Smooth muscle cell (in vitro differentiated cells): Measurements from ENCODE around the gene ZNF567. TPM values are rescaled to one million over a fixed set of nuclear protein-coding genes. Genes with fewer than 3 reads are reported as not detected.
"Not testable (repeated sequence)": the region's sequence is repeated elsewhere in the genome, so short reads cannot be mapped to it uniquely, and the experiment has no call there.

Experiments
- DNase-seq: peaks from one replicate; lab custom pipeline; 2025; ENCODE audit not compliant: unreplicated experiment; lab: John Stamatoyannopoulos, UW
- H2AFZ ChIP-seq: fragments of 200-600 bp; sonication (generic); 2 replicates; pipeline ENCODE4 v1.6.0; 2016; ENCODE audit warnings: antibody characterized with exemption, low read depth, mild to moderate bottlenecking
- H3F3A ChIP-seq: fragments of 200-600 bp; sonication (generic); 2 replicates; pipeline ENCODE4 v1.6.0; 2017; ENCODE audit warnings: antibody characterized with exemption, low read depth
- H3K27ac ChIP-seq: fragments of 200-600 bp; sonication (generic); 2 replicates; pipeline ENCODE4 v1.5.1; 2016; ENCODE audit warnings: low read depth, mild to moderate bottlenecking
- H3K27me3 ChIP-seq: fragments of 200-600 bp; sonication (generic); 2 replicates; pipeline ENCODE4 v1.6.1; 2016; ENCODE audit warnings: low read depth, mild to moderate bottlenecking
- H3K36me3 ChIP-seq: fragments of 200-600 bp; sonication (generic); 2 replicates; pipeline ENCODE4 v1.5.1; 2016; ENCODE audit warnings: low read depth
- H3K4me1 ChIP-seq: fragments of 200-600 bp; sonication (generic); 2 replicates; pipeline ENCODE4 v1.5.1; 2016; ENCODE audit warnings: low read depth
- H3K4me2 ChIP-seq: fragments of 200-600 bp; sonication (generic); 2 replicates; pipeline ENCODE4 v1.6.0; 2016; ENCODE audit warnings: mild to moderate bottlenecking
- H3K4me3 ChIP-seq: fragments of 200-600 bp; sonication (generic); 2 replicates; pipeline ENCODE4 v1.5.1; 2016; ENCODE audit warnings: mild to moderate bottlenecking
- H3K79me2 ChIP-seq: fragments of 200-600 bp; sonication (generic); 2 replicates; pipeline ENCODE4 v1.6.0; 2016; ENCODE audit warnings: low read depth, mild to moderate bottlenecking
- H3K9ac ChIP-seq: fragments of 200-600 bp; sonication (generic); 2 replicates; pipeline ENCODE4 v1.6.0; 2016; ENCODE audit warnings: low read depth
- H3K9me3 ChIP-seq: fragments of 200-600 bp; sonication (generic); replicated peaks from 2 replicates; pipeline ENCODE4 v1.5.1; 2016; ENCODE audit warnings: low read depth
- H4K20me1 ChIP-seq: fragments of 200-600 bp; sonication (generic); 2 replicates; pipeline ENCODE4 v1.6.0; 2016; ENCODE audit warnings: low read depth
- WGBS: methylation state at CpG from one replicate; pipeline ENCODE4 v1.1.7; 2016; ENCODE audit warnings: low lambda C conversion rate; 5-methylcytosine and 5-hydroxymethylcytosine counted together
- polyA plus RNA-seq: library from polyadenylated mRNA; unstranded; fragments of >200 nt; fragmentation: Nextera tagmentation; extraction: Ambion mirVana; gene quantifications from 2 replicates; pipeline ENCODE4 v1.2.1, GENCODE V29; 2016
- total RNA-seq: library from RNA; depleted of rRNA; stranded (reverse); fragments of >200 nt; gene quantifications from 2 replicates; pipeline ENCODE4 v1.2.3, GENCODE V29; 2014
- TF ChIP-seq, protein P1 (sequence below): fragments of 200-600 bp; sonication (generic); IDR thresholded peaks from 2 replicates; pipeline ENCODE4 v1.5.1; 2017; ENCODE audit warnings: borderline replicate concordance, mild to moderate bottlenecking, antibody characterized with exemption; ENCODE audit not compliant: insufficient read depth, poor library complexity, severe bottlenecking

ZNF567 gene
- total and polyA plus RNA-seq, 2 experiments from 2014 or later = 5.3 to 8.0 TPM

DNA sequence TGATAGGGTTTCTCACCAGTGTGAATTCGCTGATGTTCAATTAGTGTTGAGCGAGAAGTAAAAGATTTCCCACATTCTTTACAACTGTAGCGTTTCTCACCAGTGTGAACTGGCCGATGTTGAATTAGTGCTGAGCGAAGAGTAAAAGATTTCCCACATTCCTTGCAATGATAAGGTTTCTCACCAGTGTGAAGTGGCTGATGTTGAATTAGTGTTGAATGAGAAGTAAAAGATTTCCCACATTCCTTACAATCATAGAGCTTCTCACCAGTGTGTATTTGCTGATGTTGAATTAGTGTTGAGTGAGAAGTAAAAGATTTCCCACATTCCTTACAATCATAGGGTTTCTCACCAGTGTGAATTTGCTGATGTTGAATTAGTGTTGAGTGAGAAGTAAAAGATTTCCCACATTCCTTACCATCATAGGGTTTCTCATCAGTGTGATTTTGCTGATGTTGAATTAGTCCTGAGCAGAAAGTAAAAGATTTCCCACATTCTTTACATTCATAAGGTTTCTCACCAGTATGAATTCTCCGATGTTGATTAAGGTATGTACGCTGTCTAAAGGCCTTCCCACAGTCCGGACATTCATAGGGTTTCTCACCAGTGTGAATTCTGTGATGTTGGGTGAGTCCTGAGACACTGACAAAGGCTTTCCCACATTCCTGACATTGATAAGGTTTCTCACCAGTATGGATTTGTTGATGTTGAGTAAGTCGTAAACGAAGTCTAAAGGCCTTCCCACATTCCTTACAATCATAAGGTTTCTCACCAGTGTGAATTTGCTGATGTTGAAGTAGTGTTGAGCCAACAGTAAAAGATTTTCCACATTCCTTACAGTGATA lies 61.2 kb downstream of the ZNF567 start:
- Histone ChIP-seq H3K27ac (no peak overlapping the region), H3K9me3 (peaks cover 87% of the 10 kb centered on the region), H3K9ac (no peak overlapping the region), H3K4me1 (no peaks in the 10 kb centered on the region), H3K4me3 (no peak overlapping the region), H3K27me3 (no peaks in the 10 kb centered on the region), H3K4me2 (no peak overlapping the region), H3K36me3 (peaks cover 84% of the 10 kb centered on the region), H2AFZ (no peak overlapping the region), H3K79me2 (no peaks in the 10 kb centered on the region), H4K20me1 (no peaks in the 10 kb centered on the region), H3F3A (no peaks in the 10 kb centered on the region)
- TF ChIP-seq, protein P1, sequence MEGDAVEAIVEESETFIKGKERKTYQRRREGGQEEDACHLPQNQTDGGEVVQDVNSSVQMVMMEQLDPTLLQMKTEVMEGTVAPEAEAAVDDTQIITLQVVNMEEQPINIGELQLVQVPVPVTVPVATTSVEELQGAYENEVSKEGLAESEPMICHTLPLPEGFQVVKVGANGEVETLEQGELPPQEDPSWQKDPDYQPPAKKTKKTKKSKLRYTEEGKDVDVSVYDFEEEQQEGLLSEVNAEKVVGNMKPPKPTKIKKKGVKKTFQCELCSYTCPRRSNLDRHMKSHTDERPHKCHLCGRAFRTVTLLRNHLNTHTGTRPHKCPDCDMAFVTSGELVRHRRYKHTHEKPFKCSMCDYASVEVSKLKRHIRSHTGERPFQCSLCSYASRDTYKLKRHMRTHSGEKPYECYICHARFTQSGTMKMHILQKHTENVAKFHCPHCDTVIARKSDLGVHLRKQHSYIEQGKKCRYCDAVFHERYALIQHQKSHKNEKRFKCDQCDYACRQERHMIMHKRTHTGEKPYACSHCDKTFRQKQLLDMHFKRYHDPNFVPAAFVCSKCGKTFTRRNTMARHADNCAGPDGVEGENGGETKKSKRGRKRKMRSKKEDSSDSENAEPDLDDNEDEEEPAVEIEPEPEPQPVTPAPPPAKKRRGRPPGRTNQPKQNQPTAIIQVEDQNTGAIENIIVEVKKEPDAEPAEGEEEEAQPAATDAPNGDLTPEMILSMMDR = no peak
- no peak for DNase-seq
- WGBS = 96% methylated on average over 10 of the region's 10 CpGs

DNA sequence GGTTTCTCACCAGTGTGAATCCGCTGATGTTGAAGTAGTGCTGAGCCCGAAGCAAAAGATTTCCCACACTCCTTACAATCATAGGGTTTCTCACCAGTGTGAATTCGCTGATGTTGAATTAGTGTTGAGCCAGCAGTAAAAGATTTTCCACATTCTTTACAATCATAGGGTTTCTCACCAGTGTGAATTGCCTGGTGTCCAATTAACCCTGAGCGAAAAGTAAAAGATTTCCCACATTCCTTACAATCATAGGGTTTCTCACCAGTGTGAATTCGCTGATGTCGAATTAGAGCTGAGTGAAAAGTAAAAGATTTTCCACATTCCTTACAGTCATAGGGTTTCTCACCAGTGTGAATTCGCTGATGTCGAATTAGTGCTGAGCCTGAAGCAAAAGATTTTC lies 62.2 kb downstream of the ZNF567 start:
- not testable (repeated sequence) for H3F3A ChIP-seq, H3K27me3 ChIP-seq, H3K27ac ChIP-seq, H3K9ac ChIP-seq, H3K4me2 ChIP-seq, H2AFZ ChIP-seq, H3K79me2 ChIP-seq, H4K20me1 ChIP-seq, H3K4me1 ChIP-seq, DNase-seq
- 97% methylated on average over 8 of the region's 8 CpGs for WGBS
- Histone ChIP-seq H3K36me3 (peaks cover 91% of the 10 kb centered on the region), H3K9me3 (peaks cover 87% of the 10 kb centered on the region), H3K4me3 (peak overlapping the region; percentile 13)

DNA sequence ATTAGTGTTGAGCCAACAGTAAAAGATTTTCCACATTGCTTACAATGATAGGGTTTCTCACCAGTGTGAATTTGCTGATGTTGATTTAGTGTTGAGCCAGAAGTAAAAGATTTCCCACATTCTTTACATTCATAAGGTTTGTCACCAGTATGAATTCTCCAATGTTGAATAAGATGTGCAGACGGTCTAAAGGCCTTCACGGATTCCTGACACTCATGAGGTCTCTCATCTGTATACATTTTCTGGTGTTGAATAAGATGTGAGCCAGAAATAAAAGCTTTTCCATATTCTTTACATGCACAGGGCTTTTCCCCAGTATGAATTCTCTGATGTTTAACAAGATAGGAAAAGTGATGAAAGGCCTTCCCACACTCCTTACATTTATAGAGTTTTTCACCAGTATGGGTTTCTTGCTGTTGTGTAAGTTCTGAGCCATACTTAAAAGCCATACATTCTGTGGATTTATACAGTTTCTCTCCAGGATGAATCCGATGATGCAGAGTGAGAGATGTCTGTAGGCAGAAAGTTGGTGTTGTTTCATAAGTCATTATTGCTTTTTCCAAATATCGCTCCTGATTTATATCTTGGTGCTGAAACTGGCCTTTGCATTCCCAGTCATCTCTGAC lies 62.8 kb downstream of the ZNF567 start:
- H3K4me1 ChIP-seq = no peaks in the 10 kb centered on the region
- TF ChIP-seq, protein P1 = no peak
- H3K36me3 ChIP-seq = peaks cover 96% of the 10 kb centered on the region
- WGBS = 99% methylated on average over 4 of the region's 4 CpGs
- H3K9ac ChIP-seq = no peak overlapping the region
- H3K4me2 ChIP-seq = no peak overlapping the region
- no peak overlapping the region for H3K27ac ChIP-seq
- no peak for DNase-seq
- no peaks in the 10 kb centered on the region for H3K79me2 ChIP-seq
- peak overlapping the region; percentile 13 for H3K4me3 ChIP-seq
- H3K27me3 ChIP-seq = no peaks in the 10 kb centered on the region
- no peaks in the 10 kb centered on the region for H4K20me1 ChIP-seq
- no peak overlapping the region for H2AFZ ChIP-seq
- peaks cover 92% of the 10 kb centered on the region for H3K9me3 ChIP-seq
- H3F3A ChIP-seq = no peaks in the 10 kb centered on the region

Other genes with a start within 250 kb of the ZNF567 start
- gene ZNF566, start 198.1 kb upstream of the ZNF567 start, total RNA-seq = 6.9 and 9.8 TPM in 2 replicates
- gene ZNF566, start 198.1 kb upstream of the ZNF567 start, polyA plus RNA-seq = 3.5 and 4.6 TPM in 2 replicates
- gene ZNF260, start 159.3 kb upstream of the ZNF567 start, total RNA-seq = 25.3 and 40.3 TPM in 2 replicates
- 7.6 and 8.0 TPM in 2 replicates for gene ZNF260, start 159.3 kb upstream of the ZNF567 start, polyA plus RNA-seq
- gene ZNF529, start 114.3 kb upstream of the ZNF567 start, total RNA-seq = 9.3 and 10.0 TPM in 2 replicates
- gene ZNF529, start 114.3 kb upstream of the ZNF567 start, polyA plus RNA-seq = 2.9 and 3.5 TPM in 2 replicates
- gene ZNF382, start 82.3 kb upstream of the ZNF567 start, total RNA-seq = 6.0 and 8.9 TPM in 2 replicates
- gene ZNF382, start 82.3 kb upstream of the ZNF567 start, polyA plus RNA-seq = 3.0 and 3.5 TPM in 2 replicates
- gene ZNF461, start 20.8 kb upstream of the ZNF567 start, total RNA-seq = 9.8 and 11.5 TPM in 2 replicates
- gene ZNF461, start 20.8 kb upstream of the ZNF567 start, polyA plus RNA-seq = 2.6 and 5.1 TPM in 2 replicates
- 2.8 and 10.1 TPM in 2 replicates for gene ZNF850, start 85.2 kb downstream of the ZNF567 start, total RNA-seq
- gene ZNF850, start 85.2 kb downstream of the ZNF567 start, polyA plus RNA-seq = 0.78 and 0.99 TPM in 2 replicates
- 7.8 and 12.6 TPM in 2 replicates for gene ZNF790, start 150.8 kb downstream of the ZNF567 start, total RNA-seq
- gene ZNF790, start 150.8 kb downstream of the ZNF567 start, polyA plus RNA-seq = 2.6 and 5.0 TPM in 2 replicates
- 2.6 and 4.8 TPM in 2 replicates for gene ZNF345, start 163.3 kb downstream of the ZNF567 start, total RNA-seq
- 1.2 and 1.7 TPM in 2 replicates for gene ZNF345, start 163.3 kb downstream of the ZNF567 start, polyA plus RNA-seq
- gene ZNF829, start 228.7 kb downstream of the ZNF567 start, total RNA-seq = 2.6 and 2.7 TPM in 2 replicates
- 0.71 and 2.4 TPM in 2 replicates for gene ZNF829, start 228.7 kb downstream of the ZNF567 start, polyA plus RNA-seq
- gene ZNF568, start 228.7 kb downstream of the ZNF567 start, total RNA-seq = 5.8 and 8.3 TPM in 2 replicates
- 3.0 and 4.3 TPM in 2 replicates for gene ZNF568, start 228.7 kb downstream of the ZNF567 start, polyA plus RNA-seq